ENCODE results near the gene TIMD4.

DNA sequence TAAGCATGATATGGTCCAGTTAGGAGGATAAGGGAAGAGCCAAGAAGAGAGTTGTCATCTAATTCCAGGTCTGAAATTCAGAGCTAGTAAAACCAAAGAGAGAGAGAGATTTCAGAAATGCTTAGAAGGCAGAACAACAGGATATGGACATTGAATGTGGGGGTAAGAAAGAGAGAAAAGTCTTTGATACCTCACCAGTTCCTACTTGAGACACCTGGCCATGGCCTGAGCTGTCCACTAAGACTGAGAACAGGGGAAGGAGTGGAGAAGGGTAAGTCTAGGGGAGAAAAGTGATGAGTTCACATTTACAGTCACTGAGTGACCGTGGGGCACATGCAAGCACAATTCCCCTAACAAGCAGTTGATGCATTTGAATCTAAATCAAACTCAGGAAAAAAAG, 35.5 kb downstream of the TIMD4 start:
- TF ChIP-seq, protein P1, sequence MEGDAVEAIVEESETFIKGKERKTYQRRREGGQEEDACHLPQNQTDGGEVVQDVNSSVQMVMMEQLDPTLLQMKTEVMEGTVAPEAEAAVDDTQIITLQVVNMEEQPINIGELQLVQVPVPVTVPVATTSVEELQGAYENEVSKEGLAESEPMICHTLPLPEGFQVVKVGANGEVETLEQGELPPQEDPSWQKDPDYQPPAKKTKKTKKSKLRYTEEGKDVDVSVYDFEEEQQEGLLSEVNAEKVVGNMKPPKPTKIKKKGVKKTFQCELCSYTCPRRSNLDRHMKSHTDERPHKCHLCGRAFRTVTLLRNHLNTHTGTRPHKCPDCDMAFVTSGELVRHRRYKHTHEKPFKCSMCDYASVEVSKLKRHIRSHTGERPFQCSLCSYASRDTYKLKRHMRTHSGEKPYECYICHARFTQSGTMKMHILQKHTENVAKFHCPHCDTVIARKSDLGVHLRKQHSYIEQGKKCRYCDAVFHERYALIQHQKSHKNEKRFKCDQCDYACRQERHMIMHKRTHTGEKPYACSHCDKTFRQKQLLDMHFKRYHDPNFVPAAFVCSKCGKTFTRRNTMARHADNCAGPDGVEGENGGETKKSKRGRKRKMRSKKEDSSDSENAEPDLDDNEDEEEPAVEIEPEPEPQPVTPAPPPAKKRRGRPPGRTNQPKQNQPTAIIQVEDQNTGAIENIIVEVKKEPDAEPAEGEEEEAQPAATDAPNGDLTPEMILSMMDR (IDR thresholded peaks at IDR 0.05), result no peak
- TF ChIP-seq EP300 (IDR thresholded peaks at IDR 0.05), result no peak
- no peak for TF ChIP-seq POLR2A (IDR thresholded peaks at IDR 0.05)

Data from ovary (tissue), 3 donors.